Stimulated activated CD8-positive, alpha-beta memory T cell treated with anti-CD3 and anti-CD28 coated beads, Interleukin-2, amount 100 ng/mL, for 1 hour (primary cell): ENCODE results near the gene GFY.

Experiments used
- DNase-seq, 2 donors: peaks; one replicate each; pipeline ENCODE4 v3.0.0-alpha.2; 2020; ENCODE audit warnings: low read depth in 2 of 2

The GFY gene

GRCh38 chr19:49425178-49425577 is at the start of gene GFY:
TSS of gene GFY (plus strand) at chr19:49425388. CDS start at chr19:49426431, 1,043 bp downstream.
- no peak for DNase-seq

- no peak for DNase-seq
Observed at GRCh38 chr19:49378512-49378911, 46.7 kb upstream of the GFY start.

- no peak for DNase-seq
Observed at GRCh38 chr19:49380391-49380790, 44.8 kb upstream of the GFY start.

- DNase-seq, result no peak
Observed at GRCh38 chr19:49382639-49383038, 42.5 kb upstream of the GFY start.

- no peak for DNase-seq
Observed at GRCh38 chr19:49383599-49383998, 41.6 kb upstream of the GFY start.

- DNase-seq, result peak; percentile 59 to 85
Observed at GRCh38 chr19:49387936-49388372, 37.2 kb upstream of the GFY start, which contains the start of gene KASH5. TSS of gene KASH5 (plus strand) at chr19:49388249. CDS start at chr19:49390884, 2,635 bp downstream.

GRCh38 chr19:49389406-49389805 is 35.8 kb upstream of the GFY start:
- DNase-seq, result no peak

GRCh38 chr19:49390131-49390928 is 34.9 kb upstream of the GFY start:
- no peak for DNase-seq

- no peak for DNase-seq
Observed at GRCh38 chr19:49390929-49391359, 34.2 kb upstream of the GFY start.

- peak; percentile 55 to 66 for DNase-seq
Observed at GRCh38 chr19:49391581-49392399, 33.4 kb upstream of the GFY start.

GRCh38 chr19:49393881-49394280 is 31.3 kb upstream of the GFY start:
- no peak for DNase-seq

GRCh38 chr19:49395581-49396407 is 29.4 kb upstream of the GFY start:
- no peak for DNase-seq

GRCh38 chr19:49396738-49397505 is 28.3 kb upstream of the GFY start:
- no peak for DNase-seq

- DNase-seq, result no peak
Observed at GRCh38 chr19:49398001-49398615, 27.1 kb upstream of the GFY start.

- DNase-seq, result no peak
Observed at GRCh38 chr19:49398931-49399330, 26.3 kb upstream of the GFY start.

- DNase-seq, result no peak
Observed at GRCh38 chr19:49400029-49400428, 25.2 kb upstream of the GFY start.

GRCh38 chr19:49403404-49404187 is 21.6 kb upstream of the GFY start:
- no peak for DNase-seq

- no peak for DNase-seq
Observed at GRCh38 chr19:49407079-49407478, 18.1 kb upstream of the GFY start.

GRCh38 chr19:49407482-49408015 is 17.6 kb upstream of the GFY start:
- DNase-seq, result no peak
